Cerebellar cortex (tissue), 1 donor: ENCODE results near the gene EI24.

Experiments
- DNase-seq: peaks from one replicate; pipeline ENCODE4 v3.0.0-alpha.2; 2015; ENCODE audit warnings: low spot score

Gene EI24

DNA sequence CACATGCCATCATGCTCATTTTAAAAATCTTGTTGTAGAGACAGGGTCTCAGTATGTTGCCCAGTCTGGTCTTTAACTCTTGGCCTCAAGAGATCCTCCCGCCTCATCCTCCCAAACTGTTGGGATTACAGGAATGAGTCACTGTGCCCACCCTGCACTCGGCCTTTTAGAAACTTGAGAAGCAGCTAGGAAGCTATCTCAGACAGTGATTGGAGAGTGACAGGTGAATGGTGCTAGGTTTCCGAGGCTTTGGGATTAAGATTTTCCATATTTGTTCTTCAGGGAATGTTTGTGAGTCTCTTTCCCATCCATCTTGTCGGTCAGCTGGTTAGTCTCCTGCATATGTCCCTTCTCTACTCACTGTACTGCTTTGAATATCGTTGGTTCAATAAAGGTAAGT lies 10.5 kb downstream of the EI24 start:
- DNase-seq = no peak

DNA sequence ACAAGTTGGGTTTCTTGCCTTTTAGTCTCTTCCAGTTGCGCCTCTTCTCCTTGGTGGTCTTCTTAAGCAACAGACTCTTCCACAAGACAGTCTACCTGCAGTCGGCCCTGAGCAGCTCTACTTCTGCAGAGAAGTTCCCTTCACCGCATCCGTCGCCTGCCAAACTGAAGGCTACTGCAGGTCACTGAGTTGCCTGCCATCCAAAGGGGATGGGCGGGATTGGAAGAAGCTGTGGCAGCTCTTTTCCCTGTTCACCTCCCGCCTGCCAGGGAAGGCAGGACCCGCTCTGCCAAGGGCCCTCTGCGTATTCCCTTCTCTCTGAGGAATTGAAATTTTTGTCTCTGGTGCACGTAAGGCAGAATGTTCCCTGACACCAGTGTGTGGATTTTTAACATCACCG lies 14.2 kb downstream of the EI24 start:
- no peak for DNase-seq

DNA sequence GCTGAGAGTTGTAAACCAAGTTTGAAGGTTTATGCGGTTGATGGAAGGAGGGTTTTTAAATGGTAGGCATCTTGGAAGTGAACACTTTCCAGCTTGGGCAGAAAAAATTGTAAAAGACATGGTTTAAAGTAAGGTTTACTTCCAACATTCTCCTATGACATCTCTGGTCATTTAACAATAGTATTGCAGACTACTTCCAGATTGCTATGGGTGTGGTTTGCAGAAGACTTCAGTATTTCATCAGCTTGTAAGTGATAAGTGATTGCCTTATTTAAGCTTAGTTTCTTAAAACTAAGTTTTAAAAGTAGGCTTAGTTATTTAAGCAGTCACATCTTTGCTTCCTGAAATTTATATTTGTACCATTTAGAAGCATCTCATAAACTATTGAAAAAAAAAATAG lies 16.2 kb downstream of the EI24 start:
- no peak for DNase-seq

DNA sequence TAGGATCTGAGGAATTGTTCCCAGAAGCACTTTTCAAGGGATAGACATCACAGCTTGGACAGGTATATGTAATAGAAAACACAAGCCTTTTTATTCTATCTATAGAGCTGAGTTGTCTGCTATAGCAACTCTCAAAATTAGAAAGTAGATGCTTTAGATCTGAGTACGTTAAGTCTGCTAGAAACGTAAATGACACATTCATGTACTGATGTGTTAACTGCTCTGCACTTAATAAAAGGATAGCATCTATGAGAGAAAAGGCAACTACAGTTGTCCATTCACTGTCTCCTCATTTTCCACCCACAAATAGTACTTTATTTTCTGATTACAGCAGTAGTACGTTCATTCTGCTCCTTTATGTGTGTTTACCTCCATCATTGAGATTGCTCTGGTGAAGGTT lies 17.3 kb downstream of the EI24 start:
- DNase-seq = no peak

DNA sequence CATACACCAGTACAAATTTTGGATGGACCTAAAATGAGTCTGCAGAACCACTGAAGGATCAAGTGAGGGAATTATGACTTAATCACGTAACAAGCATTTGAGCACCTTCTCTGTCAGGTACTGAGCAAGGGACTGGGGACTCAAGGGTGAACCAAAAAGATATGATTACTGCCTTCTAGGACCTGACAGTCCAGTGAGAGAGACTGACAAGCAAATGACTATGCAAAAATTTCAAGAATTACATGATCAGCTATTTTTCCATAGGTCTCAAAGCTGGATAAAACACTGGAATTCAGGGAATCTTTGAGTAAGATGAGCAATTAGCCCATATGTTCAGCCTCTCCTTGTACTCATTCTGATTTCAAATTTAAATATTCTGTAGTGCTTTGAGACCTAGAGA lies 18.2 kb downstream of the EI24 start:
- DNase-seq = no peak

DNA sequence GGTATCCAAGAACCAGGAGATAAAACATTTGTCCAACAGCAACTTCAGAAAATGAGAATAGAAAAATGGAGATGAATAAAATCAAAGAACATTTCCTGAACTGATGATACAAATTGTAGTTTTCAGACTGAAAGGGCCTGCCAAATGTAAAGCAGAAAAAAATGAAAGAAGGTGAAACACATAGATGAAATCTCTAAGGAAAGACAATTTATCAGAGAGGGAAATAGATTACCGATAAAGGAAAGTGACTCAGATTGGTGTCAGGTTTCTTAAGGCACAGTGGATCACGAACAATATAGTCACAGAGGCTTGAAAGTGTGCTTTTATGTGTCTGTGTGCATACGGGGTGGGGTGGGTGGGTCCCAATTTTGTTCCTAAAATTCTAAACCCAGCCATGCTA lies 19.2 kb downstream of the EI24 start:
- DNase-seq = no peak

DNA sequence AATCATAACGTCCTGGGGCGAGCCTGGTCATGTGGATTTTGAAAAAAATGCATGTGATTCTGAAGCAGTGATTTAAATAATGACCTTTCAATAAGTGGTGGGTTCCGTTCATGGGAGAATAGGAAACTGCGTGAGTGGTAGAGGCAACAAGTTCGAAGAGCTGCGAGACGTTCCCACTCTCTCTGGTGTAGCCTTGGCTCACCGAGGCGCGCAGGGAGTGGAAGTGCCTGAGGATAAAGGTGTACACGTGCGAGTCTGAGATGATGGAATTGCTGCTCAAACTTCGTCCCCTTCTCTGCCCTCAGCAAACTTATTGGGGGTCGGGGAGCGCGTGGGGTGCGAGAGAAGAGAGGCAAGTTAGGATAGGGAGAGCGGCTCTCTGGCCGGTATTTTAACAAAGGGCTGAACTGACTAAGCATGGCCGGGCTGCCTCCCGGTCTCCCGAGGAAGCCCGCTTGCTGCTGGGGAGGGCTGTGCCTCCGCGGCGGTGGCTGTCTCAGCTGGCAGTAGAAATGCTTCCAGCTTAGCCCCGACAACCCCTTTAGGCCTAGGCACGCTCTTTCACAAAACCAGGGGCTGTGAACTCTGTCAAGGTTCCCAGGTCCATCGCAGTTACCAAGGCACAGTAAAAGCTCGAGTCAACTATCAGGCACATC lies 22.5 kb downstream of the EI24 start:
- DNase-seq = no peak

DNA sequence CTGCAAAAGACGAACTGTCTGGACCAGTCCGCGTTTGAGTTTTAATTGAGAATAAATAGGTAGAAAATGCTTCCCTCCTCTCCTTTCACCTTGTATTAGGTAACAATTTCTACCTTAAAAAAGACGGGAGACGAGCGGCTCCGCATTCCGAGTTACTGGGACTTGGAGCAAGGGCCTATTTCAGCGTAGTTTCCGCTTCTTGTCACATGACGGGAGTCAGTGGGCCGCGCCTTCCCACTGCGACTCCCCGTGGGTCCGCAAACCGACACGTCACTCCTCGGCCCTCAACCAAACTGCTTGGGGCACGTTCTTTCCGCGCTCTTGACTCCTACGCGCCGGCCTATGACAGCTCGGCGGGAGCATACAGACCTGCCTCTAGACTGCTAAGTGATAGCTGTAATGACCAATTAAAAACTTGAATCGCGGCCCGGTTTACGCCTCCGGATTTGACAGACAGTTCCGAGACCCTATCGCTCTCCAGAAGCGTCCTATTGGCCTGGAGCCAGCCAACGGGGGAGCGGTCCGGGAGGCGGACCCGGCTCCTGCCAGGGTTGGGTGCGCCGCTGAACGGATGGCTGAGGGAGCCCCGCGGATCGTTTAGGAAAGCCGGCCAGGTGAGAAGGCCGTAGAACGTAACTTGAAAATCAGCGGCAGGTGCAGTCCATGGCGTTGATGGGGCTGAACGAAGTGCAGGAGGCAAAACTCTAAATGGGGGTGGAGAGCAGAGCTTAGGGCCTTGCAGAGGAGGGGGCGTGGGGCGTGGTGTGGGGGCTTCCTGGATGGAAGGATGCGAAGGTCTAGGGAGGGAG lies 23.2 kb downstream of the EI24 start, which contains the start of gene STT3A:
TSS of gene STT3A (plus strand) at position 548 of the 809 bp plus-strand sequence. CDS start 3,064 bp downstream, outside the sequence.
- peak; percentile 100 for DNase-seq

DNA sequence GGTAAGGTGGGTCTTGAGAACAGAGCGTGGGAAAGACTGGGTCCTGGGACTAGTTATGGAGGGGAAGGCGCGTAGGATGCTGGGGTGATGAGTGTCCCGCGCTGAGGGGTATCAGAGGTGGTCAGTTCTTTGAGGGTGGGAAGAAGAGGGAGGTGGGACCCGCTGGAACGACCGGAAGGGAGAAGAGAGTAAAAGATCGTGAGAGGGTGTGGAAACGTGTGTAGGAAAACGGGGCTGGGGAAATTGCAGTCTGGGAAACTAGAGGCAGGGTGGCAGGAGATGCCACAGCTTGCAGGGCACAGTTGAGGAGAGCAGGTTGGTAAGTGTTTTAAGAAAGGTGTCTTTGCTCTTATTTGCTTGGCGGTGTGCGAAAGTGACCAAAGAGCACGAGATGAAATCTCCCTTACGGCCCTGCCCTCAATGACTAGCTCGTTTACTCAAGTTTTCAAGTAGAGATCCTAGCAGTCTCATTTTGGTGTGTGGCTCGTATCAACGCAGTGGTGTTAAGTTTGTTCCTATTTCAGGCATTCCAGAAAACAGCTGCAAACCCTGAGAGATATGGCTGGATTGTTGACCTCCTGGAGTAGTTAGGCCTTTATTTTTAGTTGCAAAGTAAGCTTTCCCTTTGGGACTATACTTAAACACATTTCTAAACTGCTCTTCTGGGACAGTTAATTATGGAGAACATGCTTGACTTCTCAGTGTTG lies 24.0 kb downstream of the EI24 start:
- DNase-seq = no peak

DNA sequence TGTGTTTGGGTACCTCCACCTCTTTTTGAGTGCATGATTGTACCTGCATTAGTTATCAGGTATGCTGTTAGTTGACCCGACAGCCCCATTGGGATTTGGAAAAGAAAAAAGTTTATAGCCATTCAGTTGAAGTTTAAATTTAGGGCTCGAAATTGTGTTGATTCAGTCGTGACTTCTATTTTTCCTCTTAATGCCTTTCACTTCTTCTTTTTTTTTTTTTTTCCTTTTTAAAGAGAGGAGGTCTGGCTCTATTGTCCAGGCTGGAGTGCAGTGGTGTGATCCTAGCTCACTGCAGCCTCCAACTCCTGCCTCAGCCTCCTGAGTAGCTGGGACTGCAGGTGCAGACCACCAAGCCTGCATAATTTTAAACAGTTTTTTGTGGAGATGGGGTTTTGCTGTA lies 25.7 kb downstream of the EI24 start:
- no peak for DNase-seq

DNA sequence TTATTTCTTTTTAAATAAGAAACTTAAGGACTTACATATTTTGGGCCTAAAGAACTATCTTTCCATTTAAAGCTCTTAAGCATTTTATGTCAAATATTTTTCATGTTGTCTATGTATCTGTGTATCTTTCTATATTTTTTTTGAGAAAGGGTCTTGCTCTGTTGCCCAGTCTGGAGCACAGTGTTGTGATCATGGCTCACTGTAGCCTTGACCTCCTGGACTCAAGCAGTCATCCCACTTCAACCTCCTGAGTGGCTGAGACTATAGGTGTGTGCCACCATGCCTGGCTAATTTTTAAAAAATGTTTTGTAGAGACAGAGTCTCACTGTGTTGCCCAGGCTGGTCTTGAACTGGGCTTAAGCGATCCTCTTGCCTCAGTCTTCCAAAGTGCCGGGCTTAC lies 31.4 kb downstream of the EI24 start:
- DNase-seq = no peak

DNA sequence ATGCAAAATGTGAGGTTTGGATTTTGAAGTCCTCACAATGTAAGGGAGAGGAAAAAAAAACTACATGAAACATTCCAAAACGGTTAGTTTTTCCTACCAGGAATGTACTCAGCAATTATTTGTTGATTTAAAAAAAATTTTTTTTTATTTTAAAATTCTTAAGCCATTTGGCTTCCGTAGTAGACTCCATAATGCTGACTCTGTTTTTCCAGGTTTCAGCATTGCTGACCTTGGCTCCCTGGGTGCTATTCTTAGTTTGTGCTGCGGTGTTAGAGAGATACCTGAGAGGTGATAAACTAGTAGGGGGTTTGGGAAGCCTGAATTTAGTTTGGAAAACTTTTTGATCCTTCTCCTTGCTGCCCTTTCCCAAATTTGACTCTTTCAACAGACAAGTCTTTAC lies 33.9 kb downstream of the EI24 start:
- DNase-seq = no peak

DNA sequence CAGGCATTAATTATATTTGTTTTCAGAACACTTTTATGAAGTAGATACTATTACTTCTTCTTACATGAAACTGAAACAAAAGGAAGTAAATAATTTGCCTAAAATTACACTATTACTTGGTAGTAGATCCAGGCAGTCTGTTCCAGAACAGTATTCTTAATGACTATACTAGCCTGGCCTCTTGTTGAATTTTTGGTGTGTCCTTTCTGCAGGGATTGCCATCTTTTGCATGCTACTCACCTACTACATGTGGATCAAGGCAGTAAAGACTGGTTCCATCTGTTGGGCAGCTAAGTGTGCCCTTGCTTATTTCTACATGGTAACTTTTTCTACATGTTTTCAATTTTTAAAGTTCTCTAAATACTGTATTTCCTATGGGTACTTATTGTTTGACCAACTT lies 36.1 kb downstream of the EI24 start:
- no peak for DNase-seq

DNA sequence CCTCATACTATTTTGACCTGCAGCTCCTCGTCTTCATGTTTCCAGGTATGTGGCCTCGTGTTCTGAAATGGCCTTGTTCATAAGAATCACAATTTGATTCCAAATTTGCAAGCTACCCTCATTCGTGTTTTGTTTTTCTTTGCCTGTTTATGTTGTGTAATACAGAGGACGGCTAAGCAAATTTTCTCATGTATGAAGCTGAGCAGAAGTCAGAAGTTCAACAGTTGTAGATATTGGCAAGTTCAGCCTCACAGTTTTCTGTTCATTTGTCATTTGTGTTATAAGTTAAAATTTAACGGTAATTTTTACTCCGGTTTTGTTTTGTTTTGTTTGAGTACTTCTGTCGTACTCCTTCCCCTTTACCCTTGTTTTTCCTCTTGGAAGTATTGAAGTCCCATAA lies 40.3 kb downstream of the EI24 start:
- no peak for DNase-seq

DNA sequence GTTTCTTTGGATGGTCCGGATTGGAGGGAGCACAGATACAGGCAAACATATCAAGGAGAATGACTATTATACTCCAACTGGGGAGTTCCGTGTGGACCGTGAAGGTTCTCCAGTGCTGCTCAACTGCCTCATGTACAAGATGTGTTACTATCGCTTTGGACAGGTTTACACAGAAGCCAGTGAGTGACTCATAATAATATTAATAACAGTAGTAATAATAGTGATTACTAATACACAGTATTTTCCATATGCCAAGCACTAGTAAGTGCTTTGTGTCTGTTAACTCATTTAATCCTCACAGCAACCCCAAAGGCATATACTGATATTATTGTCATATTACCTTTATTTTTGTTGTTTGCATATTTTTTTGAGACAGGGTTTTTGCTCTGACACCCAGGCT lies 49.1 kb downstream of the EI24 start:
- DNase-seq = no peak

DNA sequence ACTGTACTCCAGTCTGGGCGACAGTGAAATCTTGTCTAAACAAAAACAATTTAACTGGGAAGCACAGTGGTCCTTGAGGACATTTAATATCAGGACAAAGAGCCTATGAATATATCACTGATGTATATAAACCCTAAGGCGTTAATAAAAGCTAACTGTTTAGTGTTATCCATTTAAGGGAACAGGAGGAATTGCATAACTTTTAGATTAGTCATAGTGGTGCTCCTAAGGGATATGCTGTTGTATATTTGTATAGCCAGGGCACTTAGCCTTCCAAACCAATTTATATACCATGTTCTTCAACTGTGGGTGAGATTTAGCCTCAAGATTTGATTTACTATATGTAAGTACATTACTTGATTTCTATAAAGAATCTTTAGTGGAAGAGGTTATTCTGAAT lies 52.7 kb downstream of the EI24 start:
- DNase-seq = no peak

DNA sequence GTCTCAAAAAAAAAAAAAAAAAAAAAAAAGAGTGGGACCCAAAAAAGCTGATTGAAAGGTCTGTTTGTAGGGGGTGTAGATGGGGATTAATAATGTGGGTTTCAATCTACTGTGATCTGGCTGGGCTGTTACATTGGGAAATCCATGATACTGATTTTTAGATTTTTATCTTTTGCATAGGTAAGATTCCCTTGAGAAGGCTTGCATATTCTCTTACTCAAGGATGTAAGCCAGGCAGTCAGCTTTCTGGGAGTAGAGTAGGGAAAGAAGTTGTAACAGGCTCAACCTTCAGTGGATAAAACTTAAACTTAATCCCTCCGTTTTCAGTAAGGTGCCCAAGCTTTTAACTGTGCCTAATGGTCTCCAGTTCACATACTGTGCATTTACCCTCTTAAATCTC lies 53.8 kb downstream of the EI24 start:
- DNase-seq = no peak

DNA sequence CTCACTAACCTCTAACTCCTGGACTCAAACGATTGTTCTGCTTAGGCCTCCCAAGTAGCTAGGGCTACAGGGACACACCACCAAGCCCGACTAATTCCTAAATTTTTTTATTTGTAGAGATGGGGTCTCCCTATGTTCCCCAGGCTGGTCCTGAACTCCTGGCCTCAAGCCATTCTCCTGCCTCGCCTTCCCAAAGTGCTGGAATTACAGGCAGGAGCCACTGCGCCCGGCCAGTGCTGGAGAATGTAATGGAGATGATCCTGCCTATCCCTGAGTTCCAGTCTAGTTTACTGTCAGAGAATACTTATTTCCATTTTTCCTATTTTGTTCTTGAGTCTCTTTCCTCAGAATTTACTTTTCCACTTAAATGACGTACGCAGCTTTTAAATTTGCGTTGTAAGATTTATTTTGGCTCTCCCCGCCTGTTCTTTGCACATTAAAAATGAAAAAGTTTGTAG lies 55.5 kb downstream of the EI24 start, which contains the start of gene CHEK1:
TSS of gene CHEK1 (plus strand) at position 408 of the 458 bp plus-strand sequence. CDS start 1,606 bp downstream, outside the sequence.
- no peak for DNase-seq

DNA sequence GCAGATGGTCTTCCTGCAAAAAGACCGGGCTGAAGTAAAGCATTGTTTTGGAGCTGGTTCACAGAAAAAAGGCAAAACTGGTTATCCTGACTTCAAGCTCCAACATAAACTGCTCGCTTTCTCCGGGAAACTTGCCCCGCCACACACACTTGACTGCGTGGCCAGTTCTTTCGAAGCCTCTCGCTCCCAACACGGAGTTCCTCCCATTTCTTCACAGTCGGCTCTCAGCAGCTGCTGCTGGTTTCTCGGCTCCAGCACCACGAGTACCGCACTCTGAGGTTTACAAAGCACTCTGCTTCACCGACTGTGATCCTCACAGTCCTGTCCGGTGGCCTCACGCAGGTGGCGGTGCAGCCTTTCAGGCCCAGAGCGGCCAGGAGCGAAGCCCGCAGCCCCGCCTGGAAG lies 56.0 kb downstream of the EI24 start:
- DNase-seq = no peak

DNA sequence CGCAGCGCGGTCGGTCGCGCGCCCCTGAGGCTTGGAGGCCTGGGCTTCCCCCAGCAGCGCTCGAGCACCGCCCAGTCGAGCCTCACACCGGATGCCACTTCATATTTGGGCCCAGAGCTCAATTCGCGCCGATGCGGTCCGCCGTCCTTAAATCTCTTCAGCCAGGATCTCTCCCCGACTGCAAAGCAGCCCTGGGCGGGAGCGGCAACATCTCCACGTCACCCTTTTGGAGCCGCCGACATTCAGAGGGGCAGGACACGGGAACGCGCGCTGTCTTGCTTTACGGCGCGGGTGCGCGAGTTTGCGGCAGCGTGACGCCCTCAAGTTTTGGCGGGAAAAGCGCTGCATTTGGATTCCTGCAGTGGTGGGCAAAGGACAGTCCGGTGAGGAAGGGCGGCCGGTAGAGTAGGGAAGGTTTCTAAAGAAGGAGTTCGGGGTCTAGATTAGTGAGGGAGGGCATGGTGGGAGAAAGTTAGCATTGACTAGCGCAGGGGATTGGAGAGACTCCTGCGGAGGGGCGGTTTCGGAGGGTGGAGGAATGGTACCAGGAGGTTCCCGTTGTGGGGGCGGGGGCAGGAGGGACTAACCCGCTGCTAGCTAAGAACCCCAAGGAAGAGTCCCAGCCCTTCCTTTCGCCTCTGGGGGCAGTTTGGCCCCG lies 56.5 kb downstream of the EI24 start:
- peak; percentile 91 for DNase-seq

DNA sequence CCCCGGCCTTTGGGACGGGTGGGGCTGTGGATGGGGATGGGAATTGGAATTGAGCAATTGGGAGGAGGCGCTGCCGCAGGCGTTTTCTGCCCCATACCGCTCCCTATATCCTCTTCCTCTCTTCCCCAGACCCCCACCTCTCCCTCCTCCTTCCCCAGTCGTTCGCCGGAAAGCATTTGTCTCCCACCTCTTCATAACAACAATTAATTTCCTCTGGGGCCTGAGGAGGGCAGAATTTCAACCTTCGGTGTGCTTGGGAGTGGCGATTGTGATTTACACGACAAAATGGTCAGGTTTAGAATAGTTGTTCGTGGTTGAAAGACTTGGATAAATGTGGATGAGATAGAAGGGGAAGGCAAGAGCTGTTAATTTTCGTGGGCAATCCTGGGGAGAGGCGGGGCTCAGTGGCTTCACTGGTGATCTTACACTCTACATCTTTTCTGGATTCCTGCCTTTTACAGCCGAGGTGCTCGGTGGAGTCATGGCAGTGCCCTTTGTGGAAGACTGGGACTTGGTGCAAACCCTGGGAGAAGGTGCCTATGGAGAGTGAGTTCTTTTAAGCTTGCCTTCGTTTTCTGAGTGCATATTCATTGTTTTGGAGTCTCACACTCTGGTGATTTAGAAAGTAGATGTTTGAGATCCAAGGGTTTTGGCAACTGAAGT lies 57.1 kb downstream of the EI24 start:
- DNase-seq = no peak
